Keratinocyte (primary cell): ENCODE data around the gene DMD. TPM values are rescaled to one million over a fixed set of nuclear protein-coding genes. Genes with fewer than 3 reads are reported as not detected.

ENCODE experiments used
- DNase-seq: peaks from one replicate; pipeline ENCODE4 v3.0.0-alpha.2; 2011; ENCODE audit warnings: low read depth, missing footprints, low spot score
- FAIRE-seq: peaks from 2 replicates; lab custom pipeline; 2011; peaks lifted over from hg19 to GRCh38; lab: Jason Lieb, UNC
- H2AFZ ChIP-seq: 2 replicates; pipeline ENCODE4 v1.6.0; 2012; ENCODE audit warnings: low read length, control low read depth, inconsistent platforms; ENCODE audit not compliant: control insufficient read depth
- H3K27ac ChIP-seq: 2 replicates; pipeline ENCODE4 v1.5.1; 2011; ENCODE audit warnings: low read length; ENCODE audit not compliant: control insufficient read depth, insufficient read depth
- H3K27me3 ChIP-seq: 3 replicates; pipeline ENCODE4 v1.6.0; 2011; ENCODE audit warnings: low read length; ENCODE audit not compliant: control insufficient read depth, insufficient read depth; ENCODE audit errors: extremely low read depth
- H3K36me3 ChIP-seq, 2 experiments: 2 replicates in 1 of 2; 3 replicates in 1 of 2; pipeline ENCODE4 v1.5.1; 2011; ENCODE audit warnings: low read length in 2 of 2, mild to moderate bottlenecking in 1 of 2; ENCODE audit not compliant: control insufficient read depth in 2 of 2, insufficient read depth in 2 of 2; ENCODE audit errors: extremely low read depth in 1 of 2
- H3K4me1 ChIP-seq: 3 replicates; pipeline ENCODE4 v1.5.1; 2011; ENCODE audit warnings: low read length; ENCODE audit not compliant: control insufficient read depth, insufficient read depth; ENCODE audit errors: extremely low read depth
- H3K4me2 ChIP-seq: 3 replicates; pipeline ENCODE4 v1.6.0; 2011; ENCODE audit warnings: low read depth, low read length; ENCODE audit not compliant: control insufficient read depth, insufficient read depth; ENCODE audit errors: extremely low read depth
- H3K4me3 ChIP-seq, 3 experiments: fragments of 200-600 bp in 1 of 3; sonication (generic) in 1 of 3; 2 replicates in 2 of 3; 3 replicates in 1 of 3; pipeline ENCODE4 v1.5.1; 2011 to 2016; ENCODE audit warnings: low read length in 3 of 3, mild to moderate bottlenecking in 3 of 3, control low read depth in 2 of 3, inconsistent platforms in 1 of 3, low read depth in 1 of 3, mixed read lengths in 1 of 3, mixed run types in 1 of 3, moderate library complexity in 1 of 3; ENCODE audit not compliant: control insufficient read depth in 2 of 3, insufficient read depth in 2 of 3; ENCODE audit errors: extremely low read depth in 1 of 3
- H3K79me2 ChIP-seq: 2 replicates; pipeline ENCODE4 v1.6.0; 2012; ENCODE audit warnings: low read length; ENCODE audit not compliant: control insufficient read depth, insufficient read depth
- H3K9ac ChIP-seq: 3 replicates; pipeline ENCODE4 v1.6.0; 2011; ENCODE audit warnings: low read length; ENCODE audit not compliant: control insufficient read depth, insufficient read depth; ENCODE audit errors: extremely low read depth
- H3K9me1 ChIP-seq: 3 replicates; pipeline ENCODE4 v1.6.0; 2011; ENCODE audit warnings: low read length; ENCODE audit not compliant: control insufficient read depth, insufficient read depth; ENCODE audit errors: extremely low read depth
- H3K9me3 ChIP-seq: 2 replicates; pipeline ENCODE4 v1.5.1; 2012; ENCODE audit warnings: low read depth, low read length; ENCODE audit not compliant: control insufficient read depth
- H4K20me1 ChIP-seq: 3 replicates; pipeline ENCODE4 v1.6.0; 2011; ENCODE audit warnings: low read length; ENCODE audit not compliant: control insufficient read depth, insufficient read depth; ENCODE audit errors: extremely low read depth
- CTCF ChIP-seq, 3 experiments: IDR thresholded peaks in 1 of 3; conservative IDR thresholded peaks in 1 of 3; optimal IDR thresholded peaks in 1 of 3; 2 replicates in 2 of 3; 3 replicates in 1 of 3; pipeline versions ENCODE3 to v1.5.1; 2011; ENCODE audit warnings: low read length in 3 of 3, mild to moderate bottlenecking in 3 of 3, moderate library complexity in 2 of 3, control low read depth in 1 of 3, inconsistent platforms in 1 of 3; ENCODE audit not compliant: insufficient read depth in 2 of 3; ENCODE audit errors: extremely low read depth in 1 of 3
- EZH2 ChIP-seq: IDR thresholded peaks from one replicate; pipeline ENCODE4 v1.6.1; 2012; ENCODE audit warnings: inconsistent platforms, mild to moderate bottlenecking, low read length, moderate library complexity
- dilution Hi-C: fragments of 300-500 bp; cut with MboI; formaldehyde crosslinking; loops from one replicate; pipeline ENCODE4 v1.7.0; 2020; ENCODE audit warnings: low sequenced_read_pairs; ENCODE audit not compliant: extremely low pct_ligation_motif_present
- polyA plus RNA-seq, 5 experiments: library from polyadenylated mRNA; depleted of rRNA in 3 of 5; stranded (reverse) in 3 of 5; stranded (forward) in 1 of 5; unstranded in 1 of 5; fragments of >200 nt; gene quantifications; 1 replicate in 1 of 5; 2 replicates in 3 of 5; 3 replicates in 1 of 5; pipeline versions ENCODE4 v1.2.1 to v1.2.3, GENCODE V29; 2011 to 2012; ENCODE audit warnings: missing spikeins in 2 of 5, low read depth in 1 of 5, low replicate concordance in 1 of 5
- small RNA-seq, 3 experiments: library from RNA; depleted of rRNA; stranded (forward); fragments of <200 nt; gene quantifications; one replicate each; pipeline ENCODE3, GENCODE V24; 2012; ENCODE audit warnings: low read depth in 3 of 3, low replicate concordance in 1 of 3; ENCODE audit not compliant: insufficient read length in 3 of 3

The DMD gene
- polyA plus RNA-seq, 1 donor (not counting 4 experiments of a cell fraction or from before 2014, with no cell fraction given): 8.9 TPM

GRCh38 chrX:31071262-31071661, 2140.1 kb downstream of the DMD start:
- dilution Hi-C loops: no loop called here
- Histone ChIP-seq H3K4me1 (no peaks in the 10 kb centered on the region), H3K9ac (no peak overlapping the region), H3K79me2 (no peaks in the 10 kb centered on the region), H3K4me3 (no peak overlapping the region), H3K36me3 (no peaks in the 10 kb centered on the region), H3K9me3 (no peaks in the 10 kb centered on the region), H3K27me3 (no peaks in the 10 kb centered on the region), H2AFZ (no peak overlapping the region), H4K20me1 (no peaks in the 10 kb centered on the region), H3K9me1 (no peaks in the 10 kb centered on the region), H3K4me2 (no peak overlapping the region), H3K27ac (no peak overlapping the region)
- FAIRE-seq (no peak), DNase-seq (no peak)
- TF ChIP-seq CTCF (optimal IDR thresholded peaks at IDR 0.05 in 1 of 3, IDR thresholded peaks at IDR 0.05 in 1 of 3, conservative IDR thresholded peaks at IDR 0.05 in 1 of 3; ENCODE audit: extremely low read depth in 1 of 3, insufficient read depth in 2 of 3, low read length in 3 of 3) (no peak), EZH2 (no peak)

GRCh38 chrX:31070057-31070468, 2141.3 kb downstream of the DMD start:
- H3K27me3 ChIP-seq: no peaks in the 10 kb centered on the region
- H3K79me2 ChIP-seq: no peaks in the 10 kb centered on the region
- H3K9ac ChIP-seq: no peak overlapping the region
- H2AFZ ChIP-seq: no peak overlapping the region
- H3K4me1 ChIP-seq: no peaks in the 10 kb centered on the region
- H3K9me3 ChIP-seq: no peaks in the 10 kb centered on the region
- no peak overlapping the region for H3K27ac ChIP-seq
- DNase-seq (no peak), FAIRE-seq (no peak)
- H3K4me3 ChIP-seq: no peak overlapping the region
- no peaks in the 10 kb centered on the region for H4K20me1 ChIP-seq
- no peak for TF ChIP-seq EZH2
- no peak for TF ChIP-seq CTCF (optimal IDR thresholded peaks at IDR 0.05 in 1 of 3, IDR thresholded peaks at IDR 0.05 in 1 of 3, conservative IDR thresholded peaks at IDR 0.05 in 1 of 3; ENCODE audit: extremely low read depth in 1 of 3, insufficient read depth in 2 of 3, low read length in 3 of 3)
- no peak overlapping the region for H3K4me2 ChIP-seq
- dilution Hi-C loops: no loop called here
- H3K36me3 ChIP-seq: no peaks in the 10 kb centered on the region
- no peaks in the 10 kb centered on the region for H3K9me1 ChIP-seq

Small RNA genes lying within 50 kb of the gene (small RNA-seq; reads per million reads assigned to genes)
- 0 reads per million in 3 experiments for gene MIR3915
- 0 reads per million in 3 experiments for gene MIR548F5
- 0 reads per million in 3 experiments for gene RNA5SP501
- 0 reads per million in 3 experiments for gene RNU6-894P
